Renal cortex interstitium (tissue), 11 donors: ENCODE measurements around the gene SMG1. TPM values are rescaled to one million over a fixed set of nuclear protein-coding genes. Genes with fewer than 3 reads are reported as not detected.
"Not testable (repeated sequence)": the region's sequence is repeated elsewhere in the genome, so short reads cannot be mapped to it uniquely, and the experiment has no call there.

ENCODE experiments used
- DNase-seq, 11 donors: peaks; one replicate each; pipeline ENCODE4 v3.0.0-alpha.2; 2013; ENCODE audit warnings: low read depth in 9 of 11, low spot score in 4 of 11; ENCODE audit errors: extremely low read depth in 1 of 11
- polyA plus RNA-seq, 3 donors: library from polyadenylated mRNA; unstranded; fragments of 120-200 nt; gene quantifications; one replicate each; pipeline ENCODE4 v1.2.1, GENCODE V29; 2013; ENCODE audit not compliant: insufficient read length in 3 of 3

SMG1 gene
- polyA plus RNA-seq, 3 donors: 56.8 to 71.6 (median 60.6) TPM

- no peak for DNase-seq
Observed at GRCh38 chr16:18782697-18783429, 143.3 kb downstream of the SMG1 start.

- not testable (repeated sequence) for DNase-seq
Observed at GRCh38 chr16:18781232-18781631, 145.0 kb downstream of the SMG1 start.

GRCh38 chr16:18780460-18781026 is 145.7 kb downstream of the SMG1 start:
- not testable (repeated sequence) for DNase-seq

GRCh38 chr16:18777664-18778063 is 148.5 kb downstream of the SMG1 start:
- DNase-seq: not testable (repeated sequence)

- not testable (repeated sequence) for DNase-seq
Observed at GRCh38 chr16:18776334-18776733, 149.9 kb downstream of the SMG1 start.

- not testable (repeated sequence) for DNase-seq
Observed at GRCh38 chr16:18774651-18775050, 151.6 kb downstream of the SMG1 start.

- not testable (repeated sequence) for DNase-seq
Observed at GRCh38 chr16:18772171-18772570, 154.0 kb downstream of the SMG1 start.

GRCh38 chr16:18770336-18770962 is 155.8 kb downstream of the SMG1 start:
- DNase-seq: not testable (repeated sequence)

GRCh38 chr16:18767217-18767616 is 159.0 kb downstream of the SMG1 start:
- not testable (repeated sequence) for DNase-seq

- DNase-seq: not testable (repeated sequence)
Observed at GRCh38 chr16:18762713-18763112, 163.5 kb downstream of the SMG1 start.

GRCh38 chr16:18759598-18760520 is 166.3 kb downstream of the SMG1 start:
- not testable (repeated sequence) for DNase-seq

GRCh38 chr16:18757960-18758660 is 168.1 kb downstream of the SMG1 start:
- DNase-seq: not testable (repeated sequence)

GRCh38 chr16:18756639-18757038 is 169.6 kb downstream of the SMG1 start:
- DNase-seq: not testable (repeated sequence)

Other genes with a start within 250 kb of the SMG1 start
- 1,000 to 10,000 TPM; 1,826 to 2,462 (median 2,428) TPM for gene RPS15A, start 136.1 kb downstream of the SMG1 start, polyA plus RNA-seq
- 100 to 1,000 TPM; 246 to 312 (median 264) TPM for gene ARL6IP1, start 124.9 kb downstream of the SMG1 start, polyA plus RNA-seq
- 1 to 10 TPM; 1.5 to 2.5 (median 2.2) TPM for gene TMC7, start 57.5 kb upstream of the SMG1 start, polyA plus RNA-seq
- 10 to 100 TPM; 34.4 to 38.1 (median 35.2) TPM for gene COQ7, start 141.2 kb upstream of the SMG1 start, polyA plus RNA-seq
- gene ITPRIPL2, start 187.6 kb upstream of the SMG1 start, polyA plus RNA-seq: 10 to 100 TPM; 13.9 to 17.4 (median 14.8) TPM
- 10 to 100 TPM in 1 of 3 donors, 1 to 10 TPM in 2; 9.3 to 10.5 (median 9.4) TPM for gene SYT17, start 241.8 kb upstream of the SMG1 start, polyA plus RNA-seq